ENCODE measurements around the gene PPP2R2B.

DNA sequence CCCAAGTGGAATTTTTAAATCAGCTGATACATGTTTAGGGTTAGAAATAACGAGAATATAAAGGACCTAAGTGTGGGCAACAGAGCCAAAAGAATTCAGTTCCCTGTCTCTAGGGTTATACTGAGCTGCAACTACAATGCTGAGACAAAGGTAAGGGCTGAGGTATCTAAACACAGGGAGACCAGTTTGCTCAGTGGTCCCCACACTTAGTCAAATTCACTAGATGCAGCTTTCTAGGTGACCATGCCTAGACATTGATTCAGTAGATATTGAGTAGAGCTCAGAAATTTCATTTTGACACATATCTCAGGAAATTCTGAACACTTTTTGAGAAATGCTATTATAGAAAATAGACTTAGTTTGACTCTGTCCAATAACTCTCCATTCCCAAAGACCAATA lies 84.8 kb downstream of the PPP2R2B start:
- TF ChIP-seq, protein P1, sequence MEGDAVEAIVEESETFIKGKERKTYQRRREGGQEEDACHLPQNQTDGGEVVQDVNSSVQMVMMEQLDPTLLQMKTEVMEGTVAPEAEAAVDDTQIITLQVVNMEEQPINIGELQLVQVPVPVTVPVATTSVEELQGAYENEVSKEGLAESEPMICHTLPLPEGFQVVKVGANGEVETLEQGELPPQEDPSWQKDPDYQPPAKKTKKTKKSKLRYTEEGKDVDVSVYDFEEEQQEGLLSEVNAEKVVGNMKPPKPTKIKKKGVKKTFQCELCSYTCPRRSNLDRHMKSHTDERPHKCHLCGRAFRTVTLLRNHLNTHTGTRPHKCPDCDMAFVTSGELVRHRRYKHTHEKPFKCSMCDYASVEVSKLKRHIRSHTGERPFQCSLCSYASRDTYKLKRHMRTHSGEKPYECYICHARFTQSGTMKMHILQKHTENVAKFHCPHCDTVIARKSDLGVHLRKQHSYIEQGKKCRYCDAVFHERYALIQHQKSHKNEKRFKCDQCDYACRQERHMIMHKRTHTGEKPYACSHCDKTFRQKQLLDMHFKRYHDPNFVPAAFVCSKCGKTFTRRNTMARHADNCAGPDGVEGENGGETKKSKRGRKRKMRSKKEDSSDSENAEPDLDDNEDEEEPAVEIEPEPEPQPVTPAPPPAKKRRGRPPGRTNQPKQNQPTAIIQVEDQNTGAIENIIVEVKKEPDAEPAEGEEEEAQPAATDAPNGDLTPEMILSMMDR (IDR thresholded peaks at IDR 0.05) = no peak
- no peak for TF ChIP-seq POLR2A (IDR thresholded peaks at IDR 0.05)

Measured in testis (tissue), 2 donors.